HuH-7.5 (cell line): ENCODE data around the gene SPINT1.
"Not testable (repeated sequence)": the region's sequence is repeated elsewhere in the genome, so short reads cannot be mapped to it uniquely, and the experiment has no call there.

ENCODE experiments used
- DNase-seq: peaks from one replicate; pipeline ENCODE4 v3.0.0; 2011; ENCODE audit warnings: low spot score

Gene SPINT1

DNA sequence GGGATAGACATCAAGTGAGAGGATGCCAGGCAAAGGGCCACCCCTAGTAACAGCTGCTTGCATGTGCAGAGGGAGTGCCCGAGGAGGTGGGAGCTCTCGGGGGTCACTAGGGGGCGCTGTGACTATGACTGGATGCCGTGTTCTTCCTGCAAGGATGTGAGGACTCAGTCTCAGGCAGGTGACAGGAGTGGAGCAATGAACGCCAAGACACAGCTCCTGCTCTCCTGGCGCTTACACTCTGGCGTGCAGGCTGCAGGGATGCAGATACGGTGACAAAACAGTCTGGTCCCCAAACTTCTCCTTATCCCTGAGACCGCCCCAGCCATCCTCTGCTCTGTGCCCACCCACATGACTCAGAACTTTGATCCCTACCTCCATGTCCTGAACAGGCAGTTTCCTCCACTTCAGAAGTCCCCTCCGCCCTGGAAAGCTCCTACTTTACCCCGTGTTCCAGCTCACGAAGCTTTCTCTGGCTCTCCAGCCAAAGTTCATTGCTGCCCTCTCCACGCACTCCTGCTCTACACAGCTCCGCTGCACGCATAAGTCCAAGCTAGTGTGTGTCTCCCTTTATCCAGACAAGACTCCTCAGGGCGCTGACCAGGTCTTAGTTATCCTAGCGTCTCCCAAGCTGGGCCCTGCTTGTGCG lies 15.5 kb downstream of the SPINT1 start:
- peak; percentile 72 for DNase-seq

DNA sequence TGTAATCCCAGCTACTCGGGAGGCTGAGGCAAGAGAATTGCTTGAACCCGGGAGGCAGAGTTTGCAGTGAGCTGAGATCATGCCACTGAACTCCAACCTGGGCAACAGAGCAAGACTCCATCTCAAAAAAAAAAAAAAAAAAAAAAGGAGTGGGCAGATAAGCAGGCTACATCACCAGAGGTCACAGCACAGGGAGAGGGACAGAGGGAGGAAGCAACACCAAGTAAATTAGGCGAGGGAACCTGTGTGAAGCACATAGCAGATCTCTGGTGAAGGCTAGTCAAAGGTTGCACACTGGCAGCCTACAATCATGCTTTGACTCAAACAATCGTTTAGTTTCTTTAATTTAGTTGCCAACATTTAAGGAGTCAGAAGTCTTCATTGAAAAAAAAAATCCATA lies 17.3 kb downstream of the SPINT1 start:
- not testable (repeated sequence) for DNase-seq

DNA sequence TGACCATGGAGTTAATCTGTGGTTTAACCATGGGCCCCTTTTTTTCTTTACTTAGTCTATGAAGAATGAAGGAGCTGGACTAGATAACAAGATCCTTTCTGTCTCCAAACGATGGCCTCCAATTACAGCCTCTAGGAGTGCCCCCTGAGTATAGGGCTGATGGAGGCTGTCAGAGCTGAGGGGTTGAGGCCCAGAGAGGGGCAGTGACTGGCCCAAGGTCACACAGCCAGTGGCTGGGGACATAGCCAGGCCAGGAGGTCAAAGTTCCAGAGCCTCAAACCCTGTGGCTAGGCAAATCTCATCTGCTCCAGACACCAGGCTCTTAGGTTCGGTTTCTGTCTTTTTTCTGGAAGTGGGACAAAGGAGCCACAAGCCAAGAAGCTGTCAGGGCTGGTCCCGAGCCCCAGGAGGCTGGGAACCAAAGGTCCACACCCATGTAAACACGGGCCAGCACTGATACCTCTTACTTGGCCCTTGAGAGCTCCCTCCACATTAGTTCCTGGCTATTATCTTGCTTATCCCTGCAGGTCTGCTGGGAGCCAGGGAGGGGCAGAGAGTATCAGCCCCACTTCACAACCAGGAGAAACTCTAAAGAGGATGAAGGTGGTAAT lies 19.9 kb downstream of the SPINT1 start:
- no peak for DNase-seq

DNA sequence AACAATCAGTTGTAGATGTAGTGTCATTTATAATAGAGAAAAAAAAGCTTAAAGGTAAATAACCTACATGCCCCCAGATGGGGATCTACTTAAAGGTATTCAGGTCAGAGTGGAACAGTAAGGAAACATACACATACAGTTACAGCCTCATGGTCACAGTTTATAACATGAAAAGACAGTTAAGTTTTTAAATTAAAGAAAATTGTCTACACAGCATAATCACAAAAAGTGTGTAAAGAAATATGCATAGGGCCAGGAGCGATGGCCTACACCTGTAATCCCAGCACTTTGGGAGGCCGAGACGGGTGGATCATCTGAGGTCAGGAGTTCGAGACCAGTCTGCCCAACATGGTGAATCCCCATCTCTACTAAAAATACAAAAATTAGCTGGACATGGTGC lies 23.4 kb downstream of the SPINT1 start:
- DNase-seq, result no peak

DNA sequence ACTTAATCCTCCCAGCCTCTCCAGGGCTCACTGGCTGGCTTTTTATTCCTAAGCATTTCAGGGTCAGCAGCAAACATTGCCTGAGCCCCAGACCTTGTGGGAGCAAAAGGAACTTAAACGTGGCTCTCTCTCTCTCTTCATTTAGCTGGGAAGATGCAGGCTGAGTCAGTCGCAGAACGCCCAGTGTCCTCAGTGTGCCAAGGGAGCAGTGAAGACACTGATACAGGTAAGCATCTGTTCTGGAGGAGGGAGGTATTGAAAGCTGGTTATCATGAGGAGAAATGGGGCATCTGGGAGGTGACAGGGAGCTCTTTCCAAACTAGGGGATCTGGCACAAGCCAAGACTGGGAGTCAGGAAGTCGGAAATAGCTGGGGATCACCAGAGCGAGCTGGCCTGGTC lies 25.8 kb downstream of the SPINT1 start:
- DNase-seq, result no peak

DNA sequence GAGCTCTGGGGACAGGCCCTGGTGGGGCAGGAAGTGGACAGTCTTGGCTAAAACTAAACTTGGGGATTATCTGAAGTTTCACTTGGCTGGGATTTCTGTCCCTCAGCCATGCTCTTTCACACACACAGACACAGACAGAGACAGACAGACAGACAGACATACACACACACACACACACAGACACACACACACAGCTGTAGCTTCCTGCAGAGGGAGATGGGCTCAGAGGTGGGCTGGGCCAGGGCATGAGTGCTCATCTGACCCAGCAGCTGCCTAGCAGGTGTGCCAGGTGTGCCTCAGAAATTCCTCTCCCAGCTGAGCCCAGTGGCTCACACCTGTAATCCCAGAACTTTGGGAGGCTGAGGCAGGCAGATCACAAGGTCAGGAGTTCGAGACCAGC lies 26.9 kb downstream of the SPINT1 start:
- no peak for DNase-seq

DNA sequence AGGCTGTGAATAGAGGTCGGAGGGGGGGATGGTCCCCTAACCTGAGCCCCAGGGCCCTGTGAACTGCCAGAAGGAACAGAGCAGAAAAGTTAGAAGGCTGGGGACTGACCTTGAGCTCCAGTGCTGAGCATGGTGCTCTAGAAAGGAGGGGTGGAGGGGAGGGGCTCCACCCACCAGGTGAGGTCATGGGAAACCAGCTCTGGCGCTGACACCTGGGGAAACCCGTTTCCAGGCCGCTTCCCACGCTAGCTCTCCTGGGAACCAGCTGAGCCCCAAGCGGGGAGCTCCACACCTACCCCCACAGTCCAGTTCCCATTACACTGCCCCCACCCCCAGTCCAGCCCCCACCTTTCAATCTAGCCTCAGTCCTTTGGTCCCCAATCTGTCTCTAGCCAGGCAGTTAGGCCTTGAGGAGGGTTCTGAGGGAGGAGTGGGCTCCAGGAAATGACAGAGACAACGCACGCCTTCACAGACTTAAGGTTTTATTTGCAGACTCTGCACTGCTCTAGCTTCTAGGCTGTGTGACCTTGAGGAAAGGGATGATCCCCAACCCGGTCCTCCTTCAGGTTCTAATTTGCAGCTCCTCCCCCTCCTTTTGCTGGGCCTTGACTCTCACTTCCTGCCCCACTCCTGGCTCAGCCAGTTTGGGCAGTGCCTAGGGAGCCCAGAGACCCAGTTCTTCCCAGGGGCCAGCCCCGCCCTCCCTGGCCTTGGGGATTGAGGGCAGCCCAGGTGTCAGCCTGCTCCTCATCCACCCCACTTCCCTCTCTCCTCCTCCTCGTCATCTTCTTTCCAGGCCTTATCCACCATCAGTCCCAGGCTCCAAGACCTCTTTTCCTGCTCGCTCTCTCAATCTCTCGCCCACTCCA lies 28.1 kb downstream of the SPINT1 start:
- no peak for DNase-seq

DNA sequence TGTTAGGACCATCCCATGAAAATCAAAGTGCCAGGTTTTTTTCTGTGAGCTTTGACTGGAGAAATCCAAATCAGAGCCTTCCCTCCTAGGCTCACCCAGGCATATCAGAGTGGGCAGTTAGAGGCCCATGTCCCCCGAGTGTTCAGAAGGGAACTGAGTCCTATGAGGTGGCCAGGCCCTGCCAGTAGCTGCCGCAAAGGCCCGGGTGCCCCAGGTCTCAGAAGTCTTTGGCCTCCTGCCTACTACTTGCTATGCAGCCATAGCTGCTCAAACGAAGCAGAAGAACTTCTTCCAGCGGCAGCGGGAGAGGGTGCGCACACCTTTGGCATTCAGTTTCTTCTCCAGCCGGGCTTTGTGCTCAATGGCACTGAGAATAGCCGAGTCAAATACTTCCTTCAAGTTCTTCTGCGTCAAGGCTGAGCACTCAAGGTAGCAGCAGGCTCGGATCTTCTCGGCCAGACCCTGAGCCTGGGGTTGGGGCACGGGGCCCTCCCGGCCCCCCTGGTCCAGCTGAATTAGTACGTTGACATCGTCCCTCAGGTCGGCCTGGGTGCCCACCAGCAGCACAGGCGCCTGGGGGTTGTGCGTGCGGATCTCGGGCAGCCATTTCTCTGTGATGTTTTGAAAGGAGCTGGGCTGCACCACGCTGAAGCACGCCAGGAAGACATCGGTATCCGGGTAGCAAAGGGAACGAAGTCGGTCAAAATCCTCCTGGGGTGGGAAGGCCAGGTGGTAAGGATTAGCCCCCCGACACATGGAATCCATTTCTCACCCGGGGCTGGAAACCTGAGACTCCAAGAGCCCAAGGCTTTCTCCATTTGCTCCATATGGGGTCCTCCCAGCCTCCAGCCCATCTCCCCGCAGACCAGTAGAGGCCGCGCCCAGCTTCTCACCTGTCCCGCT lies 29.2 kb downstream of the SPINT1 start:
- no peak for DNase-seq

DNA sequence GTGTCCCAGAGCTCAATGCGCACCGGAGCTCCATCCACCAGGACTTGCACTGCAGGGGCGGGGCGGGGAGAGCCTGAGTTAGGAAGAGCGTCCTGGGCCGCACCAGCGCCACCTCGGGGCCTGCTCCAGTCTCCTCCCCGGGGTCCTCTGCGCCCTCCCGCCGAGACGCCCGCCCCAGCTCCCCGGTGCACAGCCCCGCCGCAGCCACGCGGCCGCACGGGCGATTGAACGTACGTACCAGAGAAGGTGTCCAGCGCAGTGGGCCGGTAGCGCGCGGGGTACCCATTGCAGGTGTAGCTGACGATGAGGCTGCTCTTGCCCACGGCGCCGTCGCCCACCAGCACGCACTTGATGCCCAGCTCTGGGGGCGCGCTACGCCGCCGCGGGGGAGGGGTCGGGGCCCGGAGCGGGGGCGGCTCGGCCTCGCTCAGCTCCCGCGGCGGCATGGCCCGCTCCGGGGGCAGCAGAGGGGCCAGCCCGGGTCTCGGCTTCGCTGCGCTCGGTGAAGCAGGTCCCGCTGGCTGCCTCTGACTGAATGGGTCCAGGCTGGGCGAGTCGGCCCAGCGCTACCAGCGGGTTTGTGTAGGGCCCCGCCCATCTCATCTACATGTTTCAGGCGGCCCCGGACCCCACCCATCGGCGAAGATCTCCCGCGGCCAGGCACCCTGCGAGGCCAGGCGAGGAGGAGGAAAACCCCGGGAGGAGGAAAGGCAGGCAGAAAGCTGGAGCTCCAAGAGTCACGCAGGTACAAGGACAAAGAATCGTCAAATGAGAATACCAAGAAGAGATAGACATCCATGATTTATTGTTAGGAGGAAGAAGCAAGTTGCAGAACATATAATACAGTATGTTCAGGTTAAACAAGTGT lies 30.1 kb downstream of the SPINT1 start, which contains the start of gene RHOV:
TSS of gene RHOV (minus strand) at position 541 of the 868 bp plus-strand sequence. CDS start at position 446, 95 bp downstream.
- peak; percentile 71 for DNase-seq

DNA sequence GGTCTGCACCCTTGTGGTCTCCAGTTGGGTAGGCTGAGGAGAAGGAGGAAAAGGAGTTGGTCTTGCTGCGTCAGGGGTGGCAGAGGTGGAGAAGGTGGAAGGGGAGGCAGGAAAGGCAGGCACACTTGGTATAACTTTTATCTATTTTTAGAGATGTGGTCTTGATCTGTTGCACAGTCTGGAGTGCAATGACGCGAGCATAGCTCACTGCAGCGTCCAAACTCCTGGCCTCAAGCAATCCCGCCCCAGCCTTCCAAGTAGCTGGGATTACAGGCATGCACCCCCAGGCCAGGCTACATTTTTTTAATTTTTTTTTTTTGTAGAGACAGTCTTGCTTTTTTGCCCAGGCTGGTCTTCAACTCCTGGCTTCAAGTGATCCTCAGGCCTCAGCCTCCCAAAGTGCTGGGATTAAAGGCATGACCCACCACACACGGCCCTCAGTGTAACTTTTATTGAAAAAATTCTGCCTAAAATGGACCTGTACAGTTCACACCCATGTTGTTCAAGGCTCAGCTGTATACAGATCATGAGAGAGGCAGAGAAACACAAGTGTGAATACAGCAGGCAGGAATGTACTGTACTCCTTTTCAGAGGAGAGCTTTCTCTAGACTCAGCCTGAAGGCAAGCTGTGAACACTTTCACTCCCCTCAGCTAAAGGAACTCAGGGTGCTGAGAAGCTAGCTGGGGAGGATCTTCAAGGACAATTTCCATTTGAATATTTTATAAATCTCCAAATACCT lies 32.3 kb downstream of the SPINT1 start:
- no peak for DNase-seq

DNA sequence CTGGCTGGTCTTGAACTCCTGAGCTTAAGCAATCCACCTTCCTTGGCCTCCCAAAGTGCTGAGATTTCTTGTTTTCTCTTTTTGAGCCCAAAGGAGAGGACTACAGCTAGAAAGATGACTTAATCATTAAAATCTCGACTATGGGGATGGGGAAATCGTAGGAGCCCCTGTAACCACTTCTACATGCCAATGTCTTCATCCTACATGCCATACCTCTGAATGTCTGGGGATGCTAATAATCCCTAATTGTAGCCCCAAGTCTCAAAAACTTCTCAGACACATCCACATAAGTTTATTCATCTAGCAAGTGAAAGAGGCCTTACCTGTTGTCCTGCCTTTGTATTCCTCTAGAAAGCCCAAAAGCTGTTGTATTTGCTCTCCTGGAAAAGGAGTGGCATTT lies 33.8 kb downstream of the SPINT1 start:
- no peak for DNase-seq

DNA sequence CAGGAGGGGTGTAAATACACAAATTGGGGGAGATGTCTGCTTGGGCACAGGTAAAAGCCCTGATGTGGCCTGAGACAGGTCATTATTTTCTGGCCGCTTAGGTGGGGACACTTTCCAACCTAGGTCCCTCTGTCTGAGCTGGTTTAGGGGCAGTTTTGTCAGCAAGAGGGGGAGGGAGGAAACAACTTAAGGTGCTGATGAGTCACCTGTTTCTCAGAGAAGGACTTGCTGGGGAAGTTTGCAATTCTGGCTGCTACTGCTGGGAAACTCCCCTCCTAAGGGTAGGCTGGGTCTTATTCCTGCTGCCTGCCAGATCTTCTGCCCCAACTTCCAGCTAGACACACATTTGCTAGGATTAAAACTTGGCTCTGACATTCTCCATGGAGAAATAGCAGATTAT lies 34.9 kb downstream of the SPINT1 start:
- DNase-seq, result no peak

DNA sequence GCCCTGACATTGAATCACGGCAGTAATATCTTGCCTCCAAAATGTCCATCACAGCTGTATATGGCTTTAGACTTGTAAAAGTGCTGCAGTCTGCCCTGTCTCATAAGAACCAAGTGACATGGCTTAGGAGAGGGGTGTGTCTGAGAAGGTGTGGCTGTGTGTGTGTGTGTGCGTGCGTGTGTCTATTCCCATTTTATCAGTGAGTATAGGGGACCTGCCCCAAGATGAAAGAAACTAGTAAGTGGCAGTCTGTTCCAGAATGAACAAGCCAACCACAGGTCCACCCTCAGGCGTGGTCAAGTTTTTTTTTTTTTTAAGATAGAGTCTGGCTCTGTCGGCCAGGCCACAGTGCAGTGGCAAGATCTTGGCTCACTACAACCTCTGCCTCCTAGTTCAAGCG lies 35.8 kb downstream of the SPINT1 start:
- no peak for DNase-seq

DNA sequence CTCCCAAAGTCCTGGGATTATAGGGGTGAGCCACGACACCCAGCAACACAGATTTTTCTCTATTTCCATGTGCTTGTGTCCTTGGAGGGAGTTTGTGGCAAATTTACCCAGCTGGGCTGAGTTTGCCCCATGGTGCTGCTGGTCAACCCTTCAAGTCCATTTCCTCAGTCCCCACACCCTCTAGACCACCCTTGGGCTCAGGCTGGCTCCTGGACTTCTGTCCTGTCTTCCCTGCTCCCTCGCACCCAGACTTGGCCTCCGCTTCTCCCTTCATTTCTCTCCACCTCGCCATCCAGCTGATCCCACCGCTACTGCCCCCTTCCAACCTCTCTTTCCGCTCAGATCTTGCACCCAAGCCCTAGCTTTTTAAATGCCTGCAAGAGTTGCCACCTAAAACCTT lies 37.5 kb downstream of the SPINT1 start:
- DNase-seq, result no peak

DNA sequence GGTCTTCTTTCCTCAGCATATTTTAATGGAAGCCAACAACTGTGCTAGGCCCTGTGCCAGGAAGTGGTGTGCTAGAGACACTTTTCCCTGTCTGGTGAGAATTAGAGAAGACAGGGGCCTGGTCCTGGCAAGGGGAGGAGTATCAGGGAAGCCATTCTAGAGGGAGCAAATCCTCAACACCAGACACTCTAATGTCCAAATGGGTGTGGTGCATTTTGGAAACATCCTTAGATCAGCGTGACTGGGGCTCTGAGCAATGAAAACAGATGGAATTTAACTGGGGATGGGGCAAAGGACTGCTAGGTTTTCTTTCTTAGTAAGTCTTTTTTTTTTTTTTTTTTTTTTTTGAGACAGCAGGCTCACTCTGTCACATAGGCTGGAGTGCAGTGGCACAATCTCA lies 42.7 kb downstream of the SPINT1 start:
- DNase-seq, result no peak

DNA sequence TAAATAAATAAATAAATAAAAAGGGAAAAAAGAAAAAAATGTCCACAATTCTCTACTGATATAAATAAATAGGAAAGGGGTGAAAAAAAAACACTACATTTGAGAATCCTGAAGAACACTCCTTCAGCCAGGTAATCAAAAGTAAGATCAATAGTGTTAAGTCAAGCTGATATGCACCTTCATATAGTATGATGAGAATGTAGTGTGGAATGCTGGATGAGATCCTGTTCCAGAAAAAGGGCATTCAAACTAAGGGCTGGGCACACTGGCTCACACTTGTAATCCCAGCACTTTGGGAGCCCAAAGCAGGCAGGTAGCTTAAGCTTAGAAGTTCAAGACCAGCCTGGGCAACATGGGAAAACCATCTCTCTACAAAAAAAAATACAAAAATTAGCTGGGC lies 45.3 kb downstream of the SPINT1 start:
- DNase-seq, result no peak

DNA sequence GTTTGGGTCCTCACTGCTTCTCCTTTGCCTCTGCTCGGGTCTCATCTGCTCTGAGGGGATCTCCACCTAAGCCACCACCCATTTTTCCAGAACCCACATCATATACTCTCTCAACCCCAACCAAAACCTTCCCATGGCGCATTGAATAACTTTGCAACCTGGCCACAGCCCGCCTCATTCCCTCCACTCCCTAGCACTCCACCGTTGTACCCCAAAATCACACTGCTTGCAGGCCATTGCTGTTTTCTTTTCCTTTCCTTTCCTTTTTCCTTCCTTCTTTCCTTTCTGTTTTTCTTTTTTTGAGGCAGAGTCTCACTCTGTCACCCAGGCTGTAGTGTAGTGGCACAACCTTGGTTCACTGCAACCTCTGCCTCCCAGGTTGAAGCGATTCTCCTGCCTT lies 47.3 kb downstream of the SPINT1 start:
- no peak for DNase-seq

DNA sequence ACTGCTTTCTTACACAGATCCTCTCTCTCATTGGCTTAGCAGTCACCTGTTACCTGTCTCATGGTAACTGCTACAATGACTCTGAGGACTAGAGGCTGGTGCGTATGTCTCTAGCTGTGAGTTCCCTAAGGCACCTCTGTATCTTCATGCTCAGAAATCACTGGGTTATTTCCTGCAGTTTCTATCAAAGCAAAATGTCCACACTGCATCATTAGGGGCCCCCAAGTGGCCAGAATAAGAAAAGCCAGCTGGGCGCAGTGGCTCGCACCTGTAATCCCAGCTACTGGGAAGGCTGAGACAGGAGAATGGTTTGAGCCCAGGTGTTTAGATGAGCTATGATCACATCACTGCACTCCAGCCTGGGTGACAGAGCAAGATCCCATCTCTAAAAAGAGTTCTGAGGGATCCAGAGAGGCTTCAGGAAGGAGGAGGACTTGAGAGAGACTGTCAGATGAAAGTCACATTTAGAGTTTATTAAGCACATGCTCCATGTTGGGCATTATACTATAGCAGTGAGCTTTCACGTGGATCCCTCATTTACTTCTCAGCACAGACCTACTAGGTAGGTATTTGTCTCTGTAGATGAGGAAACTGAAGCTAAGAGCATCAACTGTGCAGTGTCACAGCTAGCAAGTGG lies 48.1 kb downstream of the SPINT1 start:
- no peak for DNase-seq

DNA sequence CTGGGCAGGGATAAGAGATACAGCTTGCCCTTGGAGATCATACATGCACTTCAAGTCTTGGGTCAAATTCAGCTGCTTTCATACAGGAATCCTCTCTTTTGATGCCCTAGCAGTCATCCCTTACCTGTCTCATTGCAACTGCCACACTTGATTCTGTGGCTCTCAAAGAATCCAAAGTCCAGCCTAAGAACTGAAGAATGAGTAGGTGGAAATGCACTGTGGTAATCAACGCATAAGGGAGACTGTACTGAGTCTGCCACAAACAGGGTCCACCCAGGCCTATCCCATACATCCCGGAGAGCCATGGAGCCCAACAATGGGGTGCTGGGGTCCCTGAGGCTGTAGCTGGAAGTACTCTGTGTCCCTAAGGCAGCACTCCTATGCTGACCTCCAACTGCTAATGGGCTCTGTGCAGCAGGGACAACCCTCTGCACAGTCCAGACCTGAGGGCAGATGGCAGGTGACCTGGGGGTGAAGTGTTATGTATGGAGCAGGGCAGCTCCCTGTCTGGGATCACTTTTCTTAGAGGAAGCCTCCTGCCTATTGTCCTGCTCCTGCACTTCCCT lies 48.7 kb downstream of the SPINT1 start:
- no peak for DNase-seq
